NCI-H774 (cell line): ENCODE results near the gene GALR2.
"Not testable (repeated sequence)": the region's sequence is repeated elsewhere in the genome, so short reads cannot be mapped to it uniquely, and the experiment has no call there.

Experiments
- DNase-seq: peaks from one replicate; lab custom pipeline; 2025; lab: John Stamatoyannopoulos, UW

The GALR2 gene

GRCh38 chr17:76049836-76050537 lies 24.6 kb upstream of the GALR2 start:
- DNase-seq = no peak

GRCh38 chr17:76050538-76051467 lies 23.8 kb upstream of the GALR2 start:
- no peak for DNase-seq

- DNase-seq = no peak
Observed at GRCh38 chr17:76051561-76051960, 23.0 kb upstream of the GALR2 start.

GRCh38 chr17:76053246-76054111 lies 21.1 kb upstream of the GALR2 start:
- no peak for DNase-seq

- no peak for DNase-seq
Observed at GRCh38 chr17:76054112-76054476, 20.5 kb upstream of the GALR2 start.

GRCh38 chr17:76056882-76057281 lies 17.7 kb upstream of the GALR2 start:
- no peak for DNase-seq

- not testable (repeated sequence) for DNase-seq
Observed at GRCh38 chr17:76058264-76058663, 16.3 kb upstream of the GALR2 start.

GRCh38 chr17:76063875-76064546 lies 10.6 kb upstream of the GALR2 start:
- DNase-seq = no peak

GRCh38 chr17:76065775-76066174 lies 8.8 kb upstream of the GALR2 start:
- no peak for DNase-seq

GRCh38 chr17:76071531-76072147 lies 2.9 kb upstream of the GALR2 start:
- no peak for DNase-seq

- DNase-seq = peak; percentile 96
Observed at GRCh38 chr17:76072148-76072858, 2.3 kb upstream of the GALR2 start, which contains the start of gene SRP68. Gene SRP68 (minus strand): TSS chr17:76072517. CDS start chr17:76072491, 26 bp downstream.

- DNase-seq = no peak
Observed at GRCh38 chr17:76075364-76076145, 974 bp downstream of the GALR2 start.

GRCh38 chr17:76076146-76076764 lies 1.7 kb downstream of the GALR2 start:
- no peak for DNase-seq

GRCh38 chr17:76076765-76077583 lies 2.4 kb downstream of the GALR2 start:
- DNase-seq = no peak

- peak; percentile 34 for DNase-seq
Observed at GRCh38 chr17:76077584-76078110, 3.1 kb downstream of the GALR2 start.

- DNase-seq = not testable (repeated sequence)
Observed at GRCh38 chr17:76078370-76078769, 3.8 kb downstream of the GALR2 start.

- peak; percentile 47 for DNase-seq
Observed at GRCh38 chr17:76078860-76079534, 4.4 kb downstream of the GALR2 start, which contains the start of gene ZACN. Gene ZACN (plus strand): TSS chr17:76079182. CDS start chr17:76079265, 83 bp downstream.
